HepG2 (cell line): ENCODE results near the gene TUFM. TPM values are rescaled to one million over a fixed set of nuclear protein-coding genes. Genes with fewer than 3 reads are reported as not detected.

Experiments used
- HNRNPUL1 ChIP-seq: fragments of 200-400 bp; formaldehyde crosslinking; IDR thresholded peaks from 2 replicates; pipeline ENCODE4 v1.6.1; 2017; ENCODE audit warnings: low read depth, mild to moderate bottlenecking, low read length, moderate library complexity
- HOXA5 ChIP-seq: sonication (generic); formaldehyde crosslinking; IDR thresholded peaks from 2 replicates; pipeline ENCODE4 v1.4.0; 2020; ENCODE audit warnings: missing genetic modification reagents
- NFATC3 ChIP-seq: sonication (generic); formaldehyde crosslinking; IDR thresholded peaks from 2 replicates; pipeline ENCODE4 v1.5.1; 2020; ENCODE audit warnings: mild to moderate bottlenecking, missing genetic modification reagents
- NFKBIZ ChIP-seq: IDR thresholded peaks from 2 replicates; pipeline ENCODE4 v1.6.1; 2018; ENCODE audit warnings: missing genetic modification reagents, missing compliant biosample characterization
- POLR2A ChIP-seq, 2 experiments: IDR thresholded peaks; 2 replicates each; pipeline ENCODE4 v1.6.1; 2011; ENCODE audit warnings: low read depth in 2 of 2, low read length in 2 of 2, mild to moderate bottlenecking in 1 of 2, moderate library complexity in 1 of 2; ENCODE audit not compliant: insufficient read depth in 1 of 2
- SIN3A ChIP-seq: IDR thresholded peaks from 2 replicates; pipeline ENCODE4 v1.6.1; 2011; ENCODE audit warnings: low read depth, mild to moderate bottlenecking, control low read depth, low read length, borderline replicate concordance
- SOX6 ChIP-seq, 2 experiments: fragments of 450-650 bp in 1 of 2; sonication (generic) in 1 of 2; formaldehyde crosslinking in 1 of 2; IDR thresholded peaks; 2 replicates each; pipeline versions ENCODE4 v1.4.0 to v1.6.1; 2017 to 2020; ENCODE audit warnings: antibody characterized with exemption in 1 of 2, mild to moderate bottlenecking in 1 of 2, missing genetic modification reagents in 1 of 2
- SSRP1 ChIP-seq: IDR thresholded peaks from 2 replicates; pipeline ENCODE4 v1.6.1; 2016; ENCODE audit warnings: control low read depth
- ZKSCAN8 ChIP-seq: IDR thresholded peaks from 2 replicates; pipeline ENCODE4 v1.6.1; 2016; ENCODE audit warnings: borderline replicate concordance, missing genetic modification reagents, missing compliant biosample characterization
- ZNF136 ChIP-seq: sonication (generic); formaldehyde crosslinking; IDR thresholded peaks from 2 replicates; pipeline ENCODE4 v1.8.1; 2022; ENCODE audit warnings: low read depth, mild to moderate bottlenecking, moderate library complexity, missing genetic modification reagents
- ZNF83 ChIP-seq: sonication (generic); formaldehyde crosslinking; IDR thresholded peaks from 2 replicates; pipeline ENCODE4 v1.4.0; 2020; ENCODE audit warnings: missing genetic modification reagents, mild to moderate bottlenecking, borderline replicate concordance
- polyA plus RNA-seq, 8 experiments: library from polyadenylated mRNA; depleted of rRNA in 3 of 8; stranded (reverse) in 7 of 8; unstranded in 1 of 8; fragments of >200 nt; fragmentation: Illumina TruSeq in 4 of 8; extraction: Trizol in 4 of 8; gene quantifications; 2 replicates each; pipeline versions ENCODE4 v1.2.1 to v1.2.3, GENCODE V29; 2011 to 2016; ENCODE audit warnings: low read depth in 4 of 8, missing spikeins in 1 of 8, mixed read lengths in 1 of 8; ENCODE audit not compliant: insufficient read depth in 1 of 8
- total RNA-seq, 5 experiments: library from RNA; depleted of rRNA; stranded (reverse); fragments of >200 nt; fragmentation: Illumina TruSeq; extraction: Trizol; gene quantifications; 2 replicates each; pipeline ENCODE4 v1.2.3, GENCODE V29; 2016; ENCODE audit warnings: low read depth in 1 of 5
- TF ChIP-seq, protein P1 (sequence below), 2 experiments: sonication (generic) in 1 of 2; formaldehyde crosslinking in 1 of 2; IDR thresholded peaks; 2 replicates each; pipeline versions ENCODE4 v1.6.1 to v1.9.0; 2014 to 2022; ENCODE audit warnings: antibody characterized with exemption in 1 of 2, borderline replicate concordance in 1 of 2, inconsistent platforms in 1 of 2, low read depth in 1 of 2, missing genetic modification reagents in 1 of 2
- TF ChIP-seq, protein P2 (sequence below): sonication (generic); formaldehyde crosslinking; IDR thresholded peaks from 2 replicates; pipeline ENCODE4 v1.4.0; 2020; ENCODE audit warnings: low read depth, mild to moderate bottlenecking, missing genetic modification reagents
- TF ChIP-seq, protein P3 (sequence below): sonication (generic); formaldehyde crosslinking; IDR thresholded peaks from 2 replicates; pipeline ENCODE4 v1.4.0; 2020; ENCODE audit warnings: missing genetic modification reagents; ENCODE audit errors: not compliant biosample characterization
- TF ChIP-seq, protein P4 (sequence below): sonication (generic); formaldehyde crosslinking; IDR thresholded peaks from 2 replicates; pipeline ENCODE4 v1.9.0; 2021; ENCODE audit warnings: missing genetic modification reagents, borderline replicate concordance

TUFM gene
- total and polyA plus RNA-seq, 2 of the 13 experiments (the other 11 are each of a cell fraction or from before 2014, with no cell fraction given) = 206 to 298 TPM

DNA sequence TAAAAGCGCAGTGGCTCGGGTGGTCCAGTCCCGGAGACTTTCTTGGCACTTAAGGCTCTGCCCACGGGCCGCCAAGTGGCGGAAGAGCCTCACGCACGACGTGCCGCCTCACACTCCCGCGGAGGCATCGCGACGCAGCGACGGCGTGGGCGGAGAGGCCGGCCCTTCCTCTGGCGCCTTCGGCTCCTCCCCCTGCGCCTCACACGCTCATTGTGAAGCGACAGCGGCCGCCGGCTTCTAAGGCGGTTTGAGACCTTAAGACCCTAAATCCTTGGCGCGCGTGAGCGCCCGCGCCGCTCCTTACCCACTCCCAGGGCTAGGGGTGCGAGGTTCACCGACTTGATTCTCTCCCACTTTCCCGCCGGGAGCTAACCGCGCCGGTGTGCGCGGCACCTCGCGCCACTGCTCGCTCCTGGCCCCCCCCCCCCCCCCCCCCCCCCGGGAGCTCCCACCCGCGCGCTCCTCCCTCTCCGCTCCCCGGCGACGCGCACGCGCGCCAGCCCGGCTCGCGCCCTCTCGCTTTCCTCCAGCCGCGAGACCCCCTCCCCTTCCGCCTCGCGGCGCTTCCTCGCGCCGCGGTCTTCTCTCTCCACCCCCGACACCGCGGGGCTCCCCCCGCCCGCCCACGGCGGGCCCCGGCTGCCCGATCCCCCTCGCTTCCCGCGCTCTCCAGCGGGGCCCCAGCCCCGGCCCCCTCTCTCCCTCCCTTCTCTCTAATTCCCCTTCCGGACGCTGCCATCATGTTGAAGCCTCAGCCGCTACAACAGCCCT, 23.4 kb downstream of the TUFM start, which contains the start of gene ATXN2L (continued):
- TF ChIP-seq, protein P1, sequence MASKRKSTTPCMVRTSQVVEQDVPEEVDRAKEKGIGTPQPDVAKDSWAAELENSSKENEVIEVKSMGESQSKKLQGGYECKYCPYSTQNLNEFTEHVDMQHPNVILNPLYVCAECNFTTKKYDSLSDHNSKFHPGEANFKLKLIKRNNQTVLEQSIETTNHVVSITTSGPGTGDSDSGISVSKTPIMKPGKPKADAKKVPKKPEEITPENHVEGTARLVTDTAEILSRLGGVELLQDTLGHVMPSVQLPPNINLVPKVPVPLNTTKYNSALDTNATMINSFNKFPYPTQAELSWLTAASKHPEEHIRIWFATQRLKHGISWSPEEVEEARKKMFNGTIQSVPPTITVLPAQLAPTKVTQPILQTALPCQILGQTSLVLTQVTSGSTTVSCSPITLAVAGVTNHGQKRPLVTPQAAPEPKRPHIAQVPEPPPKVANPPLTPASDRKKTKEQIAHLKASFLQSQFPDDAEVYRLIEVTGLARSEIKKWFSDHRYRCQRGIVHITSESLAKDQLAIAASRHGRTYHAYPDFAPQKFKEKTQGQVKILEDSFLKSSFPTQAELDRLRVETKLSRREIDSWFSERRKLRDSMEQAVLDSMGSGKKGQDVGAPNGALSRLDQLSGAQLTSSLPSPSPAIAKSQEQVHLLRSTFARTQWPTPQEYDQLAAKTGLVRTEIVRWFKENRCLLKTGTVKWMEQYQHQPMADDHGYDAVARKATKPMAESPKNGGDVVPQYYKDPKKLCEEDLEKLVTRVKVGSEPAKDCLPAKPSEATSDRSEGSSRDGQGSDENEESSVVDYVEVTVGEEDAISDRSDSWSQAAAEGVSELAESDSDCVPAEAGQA (IDR thresholded peaks at IDR 0.05; ENCODE audit: low read depth) = peak; percentile 93
- TF ChIP-seq, protein P1 (CRISPR knock-in tag; IDR thresholded peaks at IDR 0.05; ENCODE audit: borderline replicate concordance) = peak; percentile 39; the same call in 1 of the 2 replicates
- peak; percentile 87; the same call in 1 of the 2 replicates for TF ChIP-seq NFATC3 (CRISPR knock-in tag)
- no peak for TF ChIP-seq SSRP1 (CRISPR knock-in tag)
- TF ChIP-seq, protein P2, sequence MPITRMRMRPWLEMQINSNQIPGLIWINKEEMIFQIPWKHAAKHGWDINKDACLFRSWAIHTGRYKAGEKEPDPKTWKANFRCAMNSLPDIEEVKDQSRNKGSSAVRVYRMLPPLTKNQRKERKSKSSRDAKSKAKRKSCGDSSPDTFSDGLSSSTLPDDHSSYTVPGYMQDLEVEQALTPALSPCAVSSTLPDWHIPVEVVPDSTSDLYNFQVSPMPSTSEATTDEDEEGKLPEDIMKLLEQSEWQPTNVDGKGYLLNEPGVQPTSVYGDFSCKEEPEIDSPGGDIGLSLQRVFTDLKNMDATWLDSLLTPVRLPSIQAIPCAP (CRISPR knock-in tag) = no peak
- TF ChIP-seq HNRNPUL1 = peak; percentile 89
- TF ChIP-seq SIN3A = peak; percentile 93
- TF ChIP-seq, protein P3, sequence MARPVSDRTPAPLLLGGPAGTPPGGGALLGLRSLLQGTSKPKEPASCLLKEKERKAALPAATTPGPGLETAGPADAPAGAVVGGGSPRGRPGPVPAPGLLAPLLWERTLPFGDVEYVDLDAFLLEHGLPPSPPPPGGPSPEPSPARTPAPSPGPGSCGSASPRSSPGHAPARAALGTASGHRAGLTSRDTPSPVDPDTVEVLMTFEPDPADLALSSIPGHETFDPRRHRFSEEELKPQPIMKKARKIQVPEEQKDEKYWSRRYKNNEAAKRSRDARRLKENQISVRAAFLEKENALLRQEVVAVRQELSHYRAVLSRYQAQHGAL (CRISPR knock-in tag) = peak; percentile 57
- no peak for TF ChIP-seq SOX6 (IDR thresholded peaks at IDR 0.05)
- peak; percentile 80 for TF ChIP-seq SOX6 (CRISPR knock-in tag; IDR thresholded peaks at IDR 0.05)
- peak; percentile 93 to 98 for TF ChIP-seq POLR2A (IDR thresholded peaks at IDR 0.05; ENCODE audit: insufficient read depth in 1 of 2, low read depth in 2 of 2, low read length in 2 of 2)
- peak; percentile 98 for TF ChIP-seq ZNF136 (CRISPR knock-in tag)
- peak; percentile 85; the same call in 1 of the 2 replicates for TF ChIP-seq NFKBIZ (CRISPR knock-in tag)
- peak; percentile 58 for TF ChIP-seq ZKSCAN8 (CRISPR knock-in tag)
- TF ChIP-seq ZNF83 (CRISPR knock-in tag) = no peak
- TF ChIP-seq, protein P4, sequence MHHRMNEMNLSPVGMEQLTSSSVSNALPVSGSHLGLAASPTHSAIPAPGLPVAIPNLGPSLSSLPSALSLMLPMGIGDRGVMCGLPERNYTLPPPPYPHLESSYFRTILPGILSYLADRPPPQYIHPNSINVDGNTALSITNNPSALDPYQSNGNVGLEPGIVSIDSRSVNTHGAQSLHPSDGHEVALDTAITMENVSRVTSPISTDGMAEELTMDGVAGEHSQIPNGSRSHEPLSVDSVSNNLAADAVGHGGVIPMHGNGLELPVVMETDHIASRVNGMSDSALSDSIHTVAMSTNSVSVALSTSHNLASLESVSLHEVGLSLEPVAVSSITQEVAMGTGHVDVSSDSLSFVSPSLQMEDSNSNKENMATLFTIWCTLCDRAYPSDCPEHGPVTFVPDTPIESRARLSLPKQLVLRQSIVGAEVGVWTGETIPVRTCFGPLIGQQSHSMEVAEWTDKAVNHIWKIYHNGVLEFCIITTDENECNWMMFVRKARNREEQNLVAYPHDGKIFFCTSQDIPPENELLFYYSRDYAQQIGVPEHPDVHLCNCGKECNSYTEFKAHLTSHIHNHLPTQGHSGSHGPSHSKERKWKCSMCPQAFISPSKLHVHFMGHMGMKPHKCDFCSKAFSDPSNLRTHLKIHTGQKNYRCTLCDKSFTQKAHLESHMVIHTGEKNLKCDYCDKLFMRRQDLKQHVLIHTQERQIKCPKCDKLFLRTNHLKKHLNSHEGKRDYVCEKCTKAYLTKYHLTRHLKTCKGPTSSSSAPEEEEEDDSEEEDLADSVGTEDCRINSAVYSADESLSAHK = peak; percentile 85; the same call in 1 of the 2 replicates
- TF ChIP-seq HOXA5 (CRISPR knock-in tag) = peak; percentile 90; the same call in 1 of the 2 replicates
